Activated CD8-positive, alpha-beta memory T cell treated with anti-CD3 and anti-CD28 coated beads, Interleukin-2, amount 10 ng/mL, durations not matched to agents 7 days and 5 days (primary cell): Measurements from ENCODE around the gene SHROOM4. TPM values are rescaled to one million over a fixed set of nuclear protein-coding genes. Genes with fewer than 3 reads are reported as not detected.

Experiments
- ATAC-seq: fragments of 150-1000 bp; cut with Tn5 transposase; one replicate; pipeline ENCODE4 v1.10.0; 2021; ENCODE audit warnings: moderate library complexity
- CTCF ChIA-PET: fragments of 350-600 bp; sonication (Branson Sonifier 250); formaldehyde crosslinking; loops from one replicate; lab custom pipeline; 2021; ENCODE audit warnings: antibody characterized with exemption; lab: Charles Lee
- DNase-seq: peaks from one replicate; pipeline ENCODE4 v3.0.0-alpha.2; 2020
- H3K27ac Mint-ChIP-seq: one replicate; pipeline ENCODE4 v1.8.0; 2021; ENCODE audit warnings: mild to moderate bottlenecking, mixed read lengths
- H3K27me3 Mint-ChIP-seq: one replicate; pipeline ENCODE4 v1.8.0; 2021; ENCODE audit warnings: mixed read lengths
- H3K36me3 Mint-ChIP-seq: one replicate; pipeline ENCODE4 v1.8.0; 2021; ENCODE audit warnings: mild to moderate bottlenecking, mixed read lengths
- H3K4me1 Mint-ChIP-seq: one replicate; pipeline ENCODE4 v1.8.0; 2021; ENCODE audit warnings: mixed read lengths
- H3K4me3 Mint-ChIP-seq: one replicate; pipeline ENCODE4 v1.8.0; 2021; ENCODE audit warnings: mild to moderate bottlenecking, moderate library complexity, mixed read lengths
- H3K9me3 Mint-ChIP-seq: one replicate; pipeline ENCODE4 v1.8.0; 2022; ENCODE audit warnings: low read depth, mixed read lengths
- total RNA-seq, 2 experiments: library from RNA; stranded (reverse); gene quantifications; one replicate each; pipeline ENCODE4 v1.2.3, GENCODE V29; 2021

SHROOM4 gene
- total RNA-seq, 2 experiments from 2014 or later, result not detected

DNA sequence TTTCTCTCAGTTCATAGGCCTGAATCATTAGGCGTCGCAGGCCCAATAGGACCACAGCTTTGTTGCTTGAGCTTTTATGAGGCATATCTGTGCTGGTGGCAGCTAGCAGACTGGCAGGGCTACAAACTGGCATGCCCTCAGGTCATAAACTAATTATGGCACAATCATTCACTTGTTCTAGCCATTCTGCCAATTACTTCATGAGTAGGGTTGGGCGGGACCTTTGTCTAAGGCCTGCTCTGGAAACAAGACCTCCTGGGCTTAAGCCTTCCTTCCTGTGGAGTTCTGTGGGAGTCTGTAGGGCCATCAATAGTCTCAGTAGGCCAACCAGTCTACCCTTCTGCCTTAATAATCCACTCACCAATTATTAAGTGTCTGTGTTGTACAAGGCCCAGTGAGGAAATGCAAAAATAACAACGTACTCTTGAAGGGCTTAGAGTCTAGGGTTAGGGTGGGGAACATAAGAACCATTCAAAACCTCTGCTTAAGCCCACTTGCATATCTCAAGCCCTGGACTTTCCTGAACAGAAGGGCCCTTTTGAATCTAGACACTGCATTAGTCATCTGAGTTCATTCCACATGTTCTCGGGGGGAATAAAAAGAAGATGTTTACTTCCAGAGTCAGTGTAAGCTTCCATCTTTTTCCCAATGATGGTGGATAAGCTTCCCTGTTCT is 44.5 kb downstream of the SHROOM4 start:
- Mint-ChIP-seq H3K9me3 (no peaks in the 10 kb centered on the region), H3K4me1 (no peaks in the 10 kb centered on the region), H3K27me3 (no peaks in the 10 kb centered on the region), H3K4me3 (no peak overlapping the region), H3K27ac (no peak overlapping the region), H3K36me3 (no peaks in the 10 kb centered on the region)
- CTCF ChIA-PET, result no interaction called here
- ATAC-seq (no peak), DNase-seq (no peak)

DNA sequence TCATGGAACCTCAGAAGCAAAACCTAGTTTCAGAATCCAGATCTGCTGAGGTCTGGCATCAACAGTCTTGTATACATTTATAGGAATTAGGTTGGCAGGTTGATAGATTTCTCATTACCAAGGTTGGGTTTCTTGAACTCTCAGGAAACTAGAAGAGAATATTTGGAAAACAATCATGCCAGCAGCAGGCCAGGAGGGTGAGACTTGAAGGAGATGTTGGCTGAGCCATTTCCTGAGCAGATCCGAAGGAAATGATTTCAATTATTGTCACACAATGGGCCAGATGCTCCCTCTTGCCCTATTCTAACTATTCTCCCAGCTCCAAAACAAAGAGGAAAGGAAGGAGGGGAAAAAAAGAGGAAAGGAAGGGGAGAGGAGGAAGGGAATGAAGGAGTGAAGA is 45.2 kb downstream of the SHROOM4 start:
- Mint-ChIP-seq H3K4me3 (no peak overlapping the region), H3K9me3 (no peaks in the 10 kb centered on the region), H3K27ac (no peak overlapping the region), H3K27me3 (no peaks in the 10 kb centered on the region), H3K4me1 (no peaks in the 10 kb centered on the region), H3K36me3 (no peaks in the 10 kb centered on the region)
- DNase-seq (no peak), ATAC-seq (no peak)
- CTCF ChIA-PET, result no interaction called here

DNA sequence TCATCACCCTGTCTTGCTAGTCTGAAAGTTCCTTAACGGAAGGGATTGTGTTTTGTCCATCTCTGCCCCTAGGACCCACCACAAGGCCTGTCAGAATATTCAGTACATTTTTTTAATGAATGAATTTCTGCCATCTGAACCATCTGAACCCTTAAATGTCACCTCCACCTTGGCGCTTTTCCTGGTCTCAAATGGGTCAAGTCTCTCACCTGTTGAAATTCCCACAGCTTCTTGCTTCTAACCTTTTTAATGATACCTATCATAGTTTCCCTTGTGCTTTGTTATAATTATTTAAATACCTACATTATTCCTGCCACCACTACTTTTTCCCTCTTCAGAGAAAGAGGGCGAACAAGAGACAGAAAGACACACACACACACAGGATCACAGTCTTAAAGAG is 48.0 kb downstream of the SHROOM4 start:
- Mint-ChIP-seq H3K27ac (no peak overlapping the region), H3K4me1 (no peaks in the 10 kb centered on the region), H3K9me3 (no peaks in the 10 kb centered on the region), H3K36me3 (no peaks in the 10 kb centered on the region), H3K4me3 (no peak overlapping the region), H3K27me3 (no peaks in the 10 kb centered on the region)
- CTCF ChIA-PET, result no interaction called here
- DNase-seq (no peak), ATAC-seq (no peak)

DNA sequence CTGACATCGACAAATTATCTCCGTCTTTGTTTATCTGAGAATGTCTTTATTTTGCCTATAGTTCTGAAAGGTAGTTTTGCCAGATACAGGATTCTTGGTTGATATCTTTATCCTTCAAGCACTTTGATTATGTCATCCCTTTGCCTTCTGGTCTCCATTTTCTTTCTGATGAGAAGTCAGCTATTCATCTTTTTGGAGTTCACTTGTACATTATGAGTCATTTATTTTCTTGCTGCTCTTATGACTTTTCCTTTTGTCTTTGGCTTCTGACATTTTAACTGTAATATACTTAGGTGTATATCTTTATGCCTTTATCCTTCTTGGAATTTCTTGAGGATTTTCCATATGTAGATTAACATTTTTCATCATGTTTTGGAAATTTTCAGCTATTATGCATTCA is 51.4 kb downstream of the SHROOM4 start:
- ATAC-seq (no peak), DNase-seq (no peak)
- Mint-ChIP-seq H3K27ac (no peak overlapping the region), H3K9me3 (no peaks in the 10 kb centered on the region), H3K4me1 (no peaks in the 10 kb centered on the region), H3K27me3 (no peaks in the 10 kb centered on the region), H3K36me3 (no peaks in the 10 kb centered on the region), H3K4me3 (no peak overlapping the region)
- CTCF ChIA-PET, result no interaction called here

DNA sequence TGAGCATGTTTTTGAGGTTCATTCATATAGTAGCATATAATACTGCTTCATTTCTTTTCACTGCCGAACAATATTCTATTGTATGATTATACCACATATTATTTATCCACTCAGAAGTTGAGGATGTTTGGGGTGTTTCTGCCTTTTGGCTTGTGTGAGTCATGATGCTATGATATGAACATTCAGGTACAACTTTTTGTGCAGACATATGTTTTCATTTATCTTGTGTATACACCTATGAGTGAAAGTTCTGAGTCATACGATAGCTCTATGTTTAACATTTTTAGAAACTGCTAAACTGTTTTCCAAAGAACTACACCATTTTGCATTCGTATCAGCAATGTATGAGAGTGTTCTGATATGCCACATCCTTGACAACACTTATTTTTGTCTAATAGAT is 57.7 kb downstream of the SHROOM4 start:
- CTCF ChIA-PET, result no interaction called here
- H3K4me3 Mint-ChIP-seq, result no peak overlapping the region
- H3K27ac Mint-ChIP-seq, result no peak overlapping the region
- no peaks in the 10 kb centered on the region for H3K9me3 Mint-ChIP-seq
- ATAC-seq (no peak), DNase-seq (no peak)
- H3K4me1 Mint-ChIP-seq, result no peaks in the 10 kb centered on the region
- H3K36me3 Mint-ChIP-seq, result no peaks in the 10 kb centered on the region
- H3K27me3 Mint-ChIP-seq, result peaks cover 3% of the 10 kb centered on the region

DNA sequence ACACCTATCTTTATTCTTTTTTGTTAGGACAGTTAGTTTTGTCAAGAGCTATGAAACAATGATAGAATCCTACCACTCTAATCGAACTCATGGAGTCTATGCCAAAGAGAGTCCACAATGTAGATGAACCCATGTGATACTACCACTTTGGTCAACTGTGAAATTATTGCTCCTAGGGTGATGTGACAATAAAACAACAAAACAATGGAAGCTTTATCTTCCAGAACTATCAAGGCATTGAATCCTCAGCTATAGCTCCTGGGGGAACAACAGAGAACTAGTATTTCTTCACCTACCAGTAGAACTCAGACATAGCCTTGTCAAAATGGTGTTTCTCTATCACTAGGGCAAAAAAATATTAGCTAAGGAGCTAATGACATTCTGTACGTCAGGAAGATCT is 62.9 kb downstream of the SHROOM4 start:
- Mint-ChIP-seq H3K4me1 (no peaks in the 10 kb centered on the region), H3K9me3 (no peaks in the 10 kb centered on the region), H3K27me3 (peaks cover 3% of the 10 kb centered on the region), H3K27ac (no peak overlapping the region), H3K4me3 (no peak overlapping the region), H3K36me3 (no peaks in the 10 kb centered on the region)
- ATAC-seq, result no peak
- no peak for DNase-seq
- CTCF ChIA-PET, result no interaction called here

DNA sequence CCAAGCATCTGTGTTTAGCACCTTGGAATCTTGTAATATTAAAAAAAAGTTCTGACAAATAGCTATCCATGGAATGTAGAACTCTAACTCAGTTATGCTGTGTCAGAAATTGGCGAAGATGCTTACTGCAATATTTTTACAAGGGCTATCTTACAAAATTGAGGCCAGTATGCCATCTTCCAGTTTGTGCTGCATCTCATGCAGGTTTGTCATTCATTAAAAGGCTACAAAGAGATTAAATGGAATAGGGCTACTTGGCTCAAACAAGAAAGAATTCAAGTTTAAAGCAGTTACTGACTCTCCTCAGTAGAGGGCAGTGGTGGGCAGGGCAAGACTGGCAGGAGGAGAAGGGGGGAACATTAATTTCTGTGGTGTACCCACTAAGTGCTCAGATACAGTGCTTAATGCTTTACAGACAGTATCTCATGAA is 66.5 kb downstream of the SHROOM4 start:
- peaks cover 7% of the 10 kb centered on the region for H3K27me3 Mint-ChIP-seq
- H3K4me1 Mint-ChIP-seq, result no peaks in the 10 kb centered on the region
- H3K27ac Mint-ChIP-seq, result no peak overlapping the region
- CTCF ChIA-PET, result no interaction called here
- ATAC-seq, result no peak
- H3K9me3 Mint-ChIP-seq, result no peaks in the 10 kb centered on the region
- H3K36me3 Mint-ChIP-seq, result no peaks in the 10 kb centered on the region
- no peak for DNase-seq
- H3K4me3 Mint-ChIP-seq, result no peak overlapping the region

DNA sequence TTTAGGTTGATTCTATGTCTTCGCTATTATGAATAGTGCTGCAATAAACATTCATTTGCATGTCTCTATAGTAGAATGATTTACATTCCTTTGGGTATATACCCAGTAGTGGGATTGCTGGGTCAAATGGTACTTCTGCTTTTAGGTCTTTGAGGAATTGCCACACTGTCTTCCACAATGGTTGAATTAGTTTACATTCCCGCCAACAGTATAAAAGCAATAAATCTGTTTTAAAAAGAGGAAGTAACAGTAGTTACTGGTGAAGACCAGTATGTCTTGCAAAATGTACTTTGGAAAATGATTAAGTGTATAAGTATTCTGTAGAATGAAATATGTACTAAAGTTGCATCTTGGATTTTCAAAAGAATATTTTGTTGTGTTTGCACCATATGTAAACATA is 77.3 kb downstream of the SHROOM4 start:
- CTCF ChIA-PET, result no interaction called here
- Mint-ChIP-seq H3K27ac (no peak overlapping the region), H3K27me3 (no peaks in the 10 kb centered on the region), H3K9me3 (no peaks in the 10 kb centered on the region), H3K36me3 (no peaks in the 10 kb centered on the region), H3K4me3 (no peak overlapping the region), H3K4me1 (no peaks in the 10 kb centered on the region)
- DNase-seq (no peak), ATAC-seq (no peak)

DNA sequence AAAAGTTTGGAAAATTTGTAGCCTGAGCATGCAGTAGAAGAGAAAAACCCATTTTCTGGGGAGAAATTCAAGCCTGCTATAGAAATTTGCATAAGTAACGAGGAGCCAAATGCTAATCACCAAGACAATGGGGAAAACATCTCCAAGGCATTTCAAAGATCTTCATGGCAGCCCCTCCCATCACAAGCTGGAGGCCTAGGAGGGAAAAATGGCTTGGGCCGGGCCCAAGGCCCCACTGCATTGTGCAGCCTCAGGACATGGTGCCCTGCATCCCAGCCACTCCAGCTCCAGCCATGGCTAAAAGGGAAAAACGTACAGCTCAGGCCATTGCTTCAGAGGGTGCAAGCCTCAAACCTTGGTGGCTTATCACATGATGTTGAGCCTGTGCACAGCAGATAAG is 87.7 kb downstream of the SHROOM4 start:
- Mint-ChIP-seq H3K27ac (no peak overlapping the region), H3K9me3 (no peaks in the 10 kb centered on the region), H3K36me3 (no peaks in the 10 kb centered on the region), H3K4me1 (no peaks in the 10 kb centered on the region), H3K27me3 (no peaks in the 10 kb centered on the region), H3K4me3 (no peak overlapping the region)
- DNase-seq (no peak), ATAC-seq (no peak)
- CTCF ChIA-PET, result no interaction called here

DNA sequence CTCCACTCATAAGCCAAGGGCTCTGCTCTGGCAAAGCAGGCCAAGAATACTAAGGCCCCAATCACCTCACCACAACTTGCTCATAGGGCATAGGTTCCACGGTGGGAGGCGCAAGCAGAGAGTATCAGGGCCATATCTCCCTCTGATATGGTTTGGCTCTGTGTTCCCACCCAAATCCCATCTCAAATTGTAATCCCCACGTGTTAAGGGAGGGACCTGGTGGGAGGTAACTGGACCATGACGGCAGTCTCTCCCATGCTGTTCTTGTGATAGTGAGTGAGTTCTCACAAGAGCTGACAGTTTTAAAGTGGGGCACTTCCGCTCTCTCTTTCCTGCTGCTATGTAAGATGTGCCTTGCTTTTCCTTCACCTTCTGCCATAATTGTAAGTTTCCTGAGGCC is 88.7 kb downstream of the SHROOM4 start:
- DNase-seq (no peak), ATAC-seq (no peak)
- no peaks in the 10 kb centered on the region for H3K9me3 Mint-ChIP-seq
- CTCF ChIA-PET, result no interaction called here
- no peak overlapping the region for H3K4me3 Mint-ChIP-seq
- H3K27ac Mint-ChIP-seq, result no peak overlapping the region
- no peaks in the 10 kb centered on the region for H3K36me3 Mint-ChIP-seq
- no peaks in the 10 kb centered on the region for H3K4me1 Mint-ChIP-seq
- no peaks in the 10 kb centered on the region for H3K27me3 Mint-ChIP-seq

DNA sequence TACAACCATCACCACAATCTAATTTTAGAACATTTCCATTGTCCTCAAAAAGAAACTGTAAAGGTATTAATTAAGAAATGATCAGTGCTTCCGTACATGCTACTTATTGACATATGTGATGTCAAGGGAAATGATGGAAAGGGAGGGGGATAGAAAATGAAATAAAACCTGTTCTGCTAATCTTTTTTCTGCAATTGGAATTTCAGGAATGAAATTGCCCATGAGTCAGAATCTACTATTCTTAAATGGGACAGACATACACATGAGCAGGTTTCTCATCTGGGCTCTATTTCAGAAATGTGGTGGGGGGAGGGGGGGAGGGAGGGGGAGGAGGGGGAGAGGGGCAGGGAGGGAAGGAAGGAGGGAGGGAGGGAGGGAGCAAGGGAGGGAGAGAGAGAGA is 91.0 kb downstream of the SHROOM4 start:
- H3K27ac Mint-ChIP-seq, result no peak overlapping the region
- no peaks in the 10 kb centered on the region for H3K36me3 Mint-ChIP-seq
- DNase-seq (no peak), ATAC-seq (no peak)
- CTCF ChIA-PET, result no interaction called here
- no peaks in the 10 kb centered on the region for H3K27me3 Mint-ChIP-seq
- H3K4me1 Mint-ChIP-seq, result no peaks in the 10 kb centered on the region
- no peaks in the 10 kb centered on the region for H3K9me3 Mint-ChIP-seq
- H3K4me3 Mint-ChIP-seq, result no peak overlapping the region

DNA sequence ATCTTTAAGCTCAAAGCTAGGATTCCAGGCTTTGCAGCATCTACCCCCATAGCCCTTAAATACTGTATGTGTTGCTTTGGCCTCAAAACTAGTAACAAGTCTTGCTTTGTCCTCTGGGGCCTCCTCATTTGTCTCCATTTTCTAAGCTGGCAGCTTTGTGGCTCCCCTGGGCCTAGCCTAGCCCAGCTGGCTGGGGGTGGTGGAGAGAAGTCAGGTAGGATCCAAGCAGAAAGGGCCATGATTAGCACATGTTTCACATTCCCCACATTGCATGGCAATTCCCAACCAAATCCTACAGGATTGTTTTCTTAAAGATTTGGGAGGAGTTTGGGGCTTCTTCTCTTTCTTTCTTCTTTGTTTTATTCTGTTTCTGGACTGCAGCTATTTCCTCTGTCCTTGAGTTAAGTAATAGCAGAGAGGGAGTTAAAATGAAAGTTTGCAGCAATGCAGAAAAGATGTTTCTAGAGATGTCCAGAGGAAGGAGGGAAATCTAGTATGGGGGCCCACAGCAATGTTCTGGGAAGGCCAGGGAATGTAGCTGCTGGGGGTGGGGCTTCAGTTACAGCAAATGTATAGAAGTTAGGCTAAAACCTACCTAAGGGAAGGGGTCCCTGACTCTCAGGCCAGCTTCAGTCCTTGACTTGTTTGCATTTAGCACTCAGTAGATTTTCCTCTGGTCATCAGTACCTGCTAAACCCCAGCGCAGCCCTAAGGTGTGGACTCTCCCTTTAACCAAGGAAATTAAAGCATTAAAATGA is 92.1 kb downstream of the SHROOM4 start:
- no peak for ATAC-seq
- no peaks in the 10 kb centered on the region for H3K27me3 Mint-ChIP-seq
- H3K4me1 Mint-ChIP-seq, result no peaks in the 10 kb centered on the region
- CTCF ChIA-PET, result no interaction called here
- H3K36me3 Mint-ChIP-seq, result no peaks in the 10 kb centered on the region
- H3K4me3 Mint-ChIP-seq, result no peak overlapping the region
- no peak for DNase-seq
- no peaks in the 10 kb centered on the region for H3K9me3 Mint-ChIP-seq
- no peak overlapping the region for H3K27ac Mint-ChIP-seq

DNA sequence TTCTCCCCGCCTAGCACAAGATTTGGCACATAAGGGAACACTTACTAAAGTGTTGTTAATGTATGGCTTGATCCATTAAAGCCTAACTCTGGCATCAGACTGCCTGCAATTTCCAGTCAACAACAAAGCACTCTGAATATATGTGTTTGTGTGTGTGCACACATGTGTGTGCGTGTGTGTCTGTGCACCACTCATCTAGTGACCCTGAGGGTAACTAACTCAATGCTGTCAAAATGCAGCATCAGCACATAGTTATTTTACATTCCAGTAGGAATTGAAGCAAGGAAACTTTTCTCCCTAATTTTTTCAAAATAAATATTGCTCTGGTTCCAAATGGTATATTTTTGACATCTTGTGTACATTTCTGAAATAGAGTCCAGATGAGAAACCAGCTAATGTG is 94.4 kb downstream of the SHROOM4 start:
- Mint-ChIP-seq H3K27ac (no peak overlapping the region), H3K27me3 (no peaks in the 10 kb centered on the region), H3K9me3 (no peaks in the 10 kb centered on the region), H3K4me1 (no peaks in the 10 kb centered on the region), H3K36me3 (no peaks in the 10 kb centered on the region), H3K4me3 (no peak overlapping the region)
- CTCF ChIA-PET, result no interaction called here
- no peak for DNase-seq
- no peak for ATAC-seq

DNA sequence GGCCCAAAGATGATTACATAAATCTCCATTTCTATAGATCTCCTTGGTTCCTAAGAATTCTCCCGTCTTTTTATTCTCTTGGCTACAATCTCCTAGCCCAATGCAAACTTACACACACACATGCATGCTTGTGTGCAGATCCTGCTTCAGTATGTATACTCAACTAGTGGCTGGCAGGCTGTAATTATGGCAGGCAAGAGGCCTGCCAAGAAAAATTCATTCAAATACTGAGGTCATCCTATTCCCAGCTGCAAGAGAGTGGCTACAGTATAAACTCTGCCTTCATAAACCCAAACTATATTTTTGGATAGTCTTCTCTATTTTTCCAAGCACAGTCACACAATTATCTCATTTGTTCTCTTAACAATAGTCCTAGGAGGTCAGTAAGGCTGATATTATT is 95.2 kb downstream of the SHROOM4 start:
- H3K4me3 Mint-ChIP-seq, result no peak overlapping the region
- CTCF ChIA-PET, result no interaction called here
- H3K36me3 Mint-ChIP-seq, result no peaks in the 10 kb centered on the region
- H3K4me1 Mint-ChIP-seq, result no peaks in the 10 kb centered on the region
- H3K9me3 Mint-ChIP-seq, result no peaks in the 10 kb centered on the region
- DNase-seq (no peak), ATAC-seq (no peak)
- H3K27me3 Mint-ChIP-seq, result no peaks in the 10 kb centered on the region
- no peak overlapping the region for H3K27ac Mint-ChIP-seq
